Activated CD8-positive, alpha-beta T cell treated with anti-CD3 and anti-CD28 coated beads for 36 hours (primary cell): ENCODE data around the gene POLD4. TPM values are rescaled to one million over a fixed set of nuclear protein-coding genes. Genes with fewer than 3 reads are reported as not detected.

ENCODE experiments used
- ATAC-seq: fragments of 200-7000 bp; cut with Tn5 transposase; one replicate; pipeline ENCODE4 v1.10.0; 2021; ENCODE audit warnings: mild to moderate bottlenecking, moderate library complexity
- CTCF ChIA-PET: fragments of 350-600 bp; sonication (Branson Sonifier 250); formaldehyde crosslinking; loops from one replicate; lab custom pipeline; 2021; ENCODE audit warnings: antibody characterized with exemption; lab: Charles Lee
- POLR2A ChIA-PET: fragments of 350-600 bp; sonication (Branson Sonifier 250); formaldehyde crosslinking; loops from one replicate; lab custom pipeline; 2021; ENCODE audit warnings: antibody characterized with exemption; lab: Charles Lee
- DNase-seq: peaks from one replicate; pipeline ENCODE4 v3.0.0-alpha.2; 2020
- H3K27ac Mint-ChIP-seq: one replicate; pipeline ENCODE4 v1.8.0; 2021; ENCODE audit warnings: mild to moderate bottlenecking, mixed read lengths
- H3K27me3 Mint-ChIP-seq: one replicate; pipeline ENCODE4 v1.8.0; 2021; ENCODE audit warnings: mixed read lengths
- H3K36me3 Mint-ChIP-seq: one replicate; pipeline ENCODE4 v1.8.0; 2021; ENCODE audit warnings: low read depth, mixed read lengths
- H3K4me1 Mint-ChIP-seq: one replicate; pipeline ENCODE4 v1.8.0; 2021; ENCODE audit warnings: low read depth, mixed read lengths
- H3K4me3 Mint-ChIP-seq: one replicate; pipeline ENCODE4 v1.8.0; 2021; ENCODE audit warnings: mild to moderate bottlenecking, moderate library complexity, mixed read lengths
- H3K9me3 Mint-ChIP-seq: one replicate; pipeline ENCODE4 v1.8.0; 2021; ENCODE audit warnings: mixed read lengths
- intact Hi-C: fragments of 100-400 bp; cut with micrococcal nuclease; formaldehyde crosslinking; loops from one replicate; pipeline ENCODE4 v1.10.0; 2022
- total RNA-seq, 2 experiments: library from RNA; stranded (reverse); gene quantifications; one replicate each; pipeline ENCODE4 v1.2.3, GENCODE V29; 2021
- TF ChIP-seq, protein P1 (sequence below): fragments of 200-600 bp; IDR thresholded peaks from one replicate; pipeline ENCODE4 v1.8.0; 2022; ENCODE audit warnings: antibody characterized with exemption, mild to moderate bottlenecking

The POLD4 gene
- total RNA-seq, 2 experiments from 2014 or later, result 34.1 to 36.1 TPM

DNA sequence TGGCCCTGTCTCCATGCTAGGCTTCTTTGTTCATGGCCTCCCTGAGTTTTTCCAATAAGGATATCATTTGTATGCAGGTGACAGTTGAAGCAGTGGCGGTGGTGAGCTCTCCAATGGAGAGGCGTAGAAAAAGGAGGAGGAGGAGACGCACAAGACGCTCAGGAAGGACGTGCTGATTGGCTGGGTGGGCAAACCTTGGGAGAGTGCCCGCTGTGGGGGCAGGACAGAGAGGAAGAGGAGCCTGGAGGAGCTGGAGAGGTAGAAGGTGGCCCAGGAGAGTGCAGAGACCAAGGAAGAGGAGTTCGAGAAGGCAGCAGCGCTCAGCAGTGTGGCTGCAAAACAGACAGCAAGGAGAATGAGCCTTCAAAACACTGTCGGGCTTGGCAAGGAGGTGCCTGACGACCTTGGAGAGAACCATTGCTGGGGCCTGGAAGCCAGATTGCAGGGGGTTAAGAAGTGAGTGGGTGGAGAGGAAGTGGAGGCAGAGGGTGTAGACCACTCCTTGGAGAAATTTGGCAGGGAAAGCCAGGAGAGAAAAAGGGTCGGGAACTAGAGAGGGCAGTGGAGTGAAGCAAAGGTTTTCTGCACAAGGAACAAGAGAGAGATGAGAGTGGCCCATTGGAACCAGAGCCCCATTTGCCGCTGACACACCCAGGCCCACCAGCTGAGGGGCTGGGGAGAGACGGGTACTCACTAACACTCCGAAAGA, 12.5 kb upstream of the POLD4 start:
- POLR2A ChIA-PET, result interaction anchor here (1.0 kb wide), 1 partner anchor 11 kb away, joined by 4 read pairs; no protein-coding TSS in a partner anchor
- TF ChIP-seq, protein P1, sequence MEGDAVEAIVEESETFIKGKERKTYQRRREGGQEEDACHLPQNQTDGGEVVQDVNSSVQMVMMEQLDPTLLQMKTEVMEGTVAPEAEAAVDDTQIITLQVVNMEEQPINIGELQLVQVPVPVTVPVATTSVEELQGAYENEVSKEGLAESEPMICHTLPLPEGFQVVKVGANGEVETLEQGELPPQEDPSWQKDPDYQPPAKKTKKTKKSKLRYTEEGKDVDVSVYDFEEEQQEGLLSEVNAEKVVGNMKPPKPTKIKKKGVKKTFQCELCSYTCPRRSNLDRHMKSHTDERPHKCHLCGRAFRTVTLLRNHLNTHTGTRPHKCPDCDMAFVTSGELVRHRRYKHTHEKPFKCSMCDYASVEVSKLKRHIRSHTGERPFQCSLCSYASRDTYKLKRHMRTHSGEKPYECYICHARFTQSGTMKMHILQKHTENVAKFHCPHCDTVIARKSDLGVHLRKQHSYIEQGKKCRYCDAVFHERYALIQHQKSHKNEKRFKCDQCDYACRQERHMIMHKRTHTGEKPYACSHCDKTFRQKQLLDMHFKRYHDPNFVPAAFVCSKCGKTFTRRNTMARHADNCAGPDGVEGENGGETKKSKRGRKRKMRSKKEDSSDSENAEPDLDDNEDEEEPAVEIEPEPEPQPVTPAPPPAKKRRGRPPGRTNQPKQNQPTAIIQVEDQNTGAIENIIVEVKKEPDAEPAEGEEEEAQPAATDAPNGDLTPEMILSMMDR, result no peak
- Mint-ChIP-seq H3K4me1 (peaks cover 38% of the 10 kb centered on the region), H3K4me3 (no peak overlapping the region), H3K36me3 (no peaks in the 10 kb centered on the region), H3K27ac (no peak overlapping the region), H3K9me3 (no peaks in the 10 kb centered on the region), H3K27me3 (peaks cover 3% of the 10 kb centered on the region)
- CTCF ChIA-PET, result interaction anchor here (6.3 to 30.8 kb wide), 2 partner anchors 11 to 15 kb away, joined by 70 to 883 read pairs; partner anchors contain the start of gene POLD4
- DNase-seq, result no peak
- intact Hi-C loops, result no loop called here
- ATAC-seq, result no peak

DNA sequence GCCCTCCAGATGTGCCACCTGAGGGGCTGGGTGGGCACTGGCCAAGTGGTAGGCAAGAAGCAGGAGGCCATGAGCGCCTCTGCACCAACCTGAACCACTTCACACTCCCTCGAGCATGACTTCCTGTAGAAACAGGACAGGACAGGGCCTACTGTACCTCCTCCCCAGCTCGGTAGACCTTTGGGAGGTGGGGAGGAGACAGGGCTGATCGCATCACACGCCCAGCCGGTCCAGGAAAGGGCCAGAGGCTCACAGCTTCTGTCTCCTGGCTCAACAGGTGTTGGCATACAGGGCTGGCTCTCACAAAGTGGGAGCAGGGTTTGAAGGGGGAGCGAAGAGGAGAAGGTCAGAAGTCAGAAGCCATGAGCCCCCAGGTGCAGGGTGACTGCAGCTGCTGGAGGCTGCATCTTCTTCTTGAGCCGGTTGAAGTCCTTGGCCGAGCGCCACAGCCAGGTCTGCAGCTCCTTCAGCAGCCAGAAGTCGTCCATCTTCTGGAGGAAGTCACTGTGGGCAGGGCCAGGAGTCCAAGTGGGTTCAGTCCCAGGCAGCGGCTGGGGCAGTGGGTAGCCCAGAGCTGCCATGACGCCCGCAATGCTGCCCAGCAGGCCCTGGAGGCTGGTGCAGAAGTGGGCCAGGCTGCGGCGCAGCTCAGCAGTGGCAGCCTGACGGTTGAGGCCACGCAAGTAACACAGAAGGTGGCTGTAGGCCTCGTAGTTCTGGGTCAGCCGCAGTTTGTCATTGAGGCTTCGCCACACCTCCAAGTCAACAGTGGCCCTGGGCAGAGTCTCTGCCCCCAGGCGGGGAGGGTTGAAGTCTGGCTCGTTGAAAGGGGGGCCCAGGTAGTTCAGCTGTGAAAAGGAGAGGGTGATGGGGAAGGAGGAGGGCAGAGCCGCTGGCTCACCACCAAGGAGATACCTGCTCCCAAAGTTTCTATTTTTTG, 11.7 kb upstream of the POLD4 start:
- DNase-seq, result no peak
- POLR2A ChIA-PET, result interaction anchor here (1.0 to 2.4 kb wide), 2 partner anchors 10 to 11 kb away, joined by 4 to 13 read pairs; partner anchors contain the start of gene POLD4
- H3K4me1 Mint-ChIP-seq, result peaks cover 32% of the 10 kb centered on the region
- no peak overlapping the region for H3K4me3 Mint-ChIP-seq
- TF ChIP-seq, protein P1, result no peak
- H3K27me3 Mint-ChIP-seq, result no peaks in the 10 kb centered on the region
- CTCF ChIA-PET, result interaction anchor here (6.3 to 30.8 kb wide), 2 partner anchors 11 to 16 kb away, joined by 70 to 883 read pairs; partner anchors contain the start of gene POLD4
- H3K36me3 Mint-ChIP-seq, result no peaks in the 10 kb centered on the region
- peak; percentile 46 for ATAC-seq
- no peaks in the 10 kb centered on the region for H3K9me3 Mint-ChIP-seq
- no peak overlapping the region for H3K27ac Mint-ChIP-seq
- intact Hi-C loops, result no loop called here

DNA sequence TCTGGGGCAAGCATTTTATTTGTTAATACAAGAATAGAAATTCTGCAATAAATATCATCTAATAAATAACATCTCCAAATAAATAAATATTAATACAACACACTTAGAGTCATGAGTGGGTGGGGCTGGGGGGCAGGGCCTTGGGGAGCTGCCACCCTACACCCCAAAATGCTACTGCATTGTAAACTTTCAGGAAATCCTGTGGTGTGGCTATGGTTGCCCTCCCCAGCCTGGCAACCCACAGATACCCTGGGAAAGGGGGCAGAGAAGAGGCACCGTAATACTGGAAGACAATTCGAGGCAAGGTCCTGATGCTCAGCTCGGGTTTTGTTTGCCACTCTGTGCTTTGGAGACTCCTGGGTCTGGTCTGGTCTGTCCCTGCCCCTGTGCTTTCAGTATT, 10.8 kb upstream of the POLD4 start:
- ChIA-PET POLR2A (interaction anchor here (1.9 to 3.2 kb wide), 3 partner anchors 9 to 18 kb away, joined by 8 to 20 read pairs (median 13); partner anchors contain the start of genes CLCF1 and POLD4), CTCF (interaction anchor here (3.2 to 30.8 kb wide), 3 partner anchors 10 to 19 kb away, joined by 18 to 883 read pairs (median 70); partner anchors contain the start of gene POLD4)
- Mint-ChIP-seq H3K27ac (no peak overlapping the region), H3K4me3 (no peak overlapping the region), H3K4me1 (peaks cover 25% of the 10 kb centered on the region), H3K27me3 (no peaks in the 10 kb centered on the region), H3K36me3 (no peaks in the 10 kb centered on the region), H3K9me3 (no peaks in the 10 kb centered on the region)
- DNase-seq (no peak), ATAC-seq (no peak)
- intact Hi-C loops, result no loop called here
- TF ChIP-seq, protein P1, result no peak

DNA sequence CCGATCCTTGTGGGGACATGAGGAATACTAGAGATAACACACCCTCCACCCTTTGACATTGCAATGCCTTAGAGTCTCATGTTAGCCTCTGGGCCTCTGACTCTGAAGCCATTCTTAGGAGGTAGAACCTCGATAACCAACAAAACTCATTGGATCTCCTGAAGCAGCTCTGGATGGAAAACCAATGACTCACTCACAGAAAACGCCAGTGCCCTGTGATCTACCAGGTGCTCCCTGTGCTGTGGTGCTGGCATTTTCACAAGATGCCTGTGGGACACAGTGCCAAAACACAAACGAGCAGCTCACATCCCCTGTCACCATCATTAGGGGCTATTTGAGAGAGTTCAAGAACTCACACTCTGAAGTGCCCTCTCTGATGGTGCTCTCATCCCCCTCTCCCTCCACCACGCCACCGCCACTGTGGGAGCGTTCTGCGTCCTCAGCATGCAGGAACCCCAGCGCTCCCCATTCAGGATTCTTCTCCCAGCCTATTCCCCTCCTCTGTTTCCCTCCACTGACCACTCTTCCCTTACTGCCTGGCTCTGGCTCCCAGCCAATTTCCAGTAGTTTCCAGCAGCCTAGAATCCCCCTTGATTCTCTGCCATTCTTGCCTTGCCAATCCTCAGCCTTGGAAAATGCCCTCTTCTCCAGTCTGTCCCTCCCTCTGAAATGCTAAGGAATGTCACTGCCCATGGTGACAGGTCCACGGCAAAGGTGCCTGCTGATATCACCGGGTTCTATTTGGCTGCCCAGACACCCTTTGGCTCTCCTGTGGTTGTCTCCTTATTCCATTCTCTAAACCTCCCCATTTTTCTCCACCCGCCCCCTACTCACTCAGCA, 4.7 kb upstream of the POLD4 start:
- TF ChIP-seq, protein P1, result no peak
- DNase-seq, result no peak
- H3K27me3 Mint-ChIP-seq, result peaks cover 3% of the 10 kb centered on the region
- intact Hi-C loops, result no loop called here
- no peak for ATAC-seq
- H3K4me1 Mint-ChIP-seq, result peaks cover 23% of the 10 kb centered on the region
- H3K4me3 Mint-ChIP-seq, result no peak overlapping the region
- H3K36me3 Mint-ChIP-seq, result no peaks in the 10 kb centered on the region
- POLR2A ChIA-PET, result interaction anchor here (2.2 to 3.1 kb wide), 2 partner anchors 15 to 24 kb away, joined by 14 to 16 read pairs; partner anchors contain the start of gene CLCF1
- H3K9me3 Mint-ChIP-seq, result no peaks in the 10 kb centered on the region
- no peak overlapping the region for H3K27ac Mint-ChIP-seq
- CTCF ChIA-PET, result interaction anchor here (2.4 to 12.1 kb wide), 3 partner anchors 12 to 19 kb away, joined by 11 to 883 read pairs (median 54); partner anchors contain the start of gene CLCF1
